Hepatocyte (in vitro differentiated cells): ENCODE data around the gene KIAA1217.

ENCODE experiments used
- EZH2 ChIP-seq: fragments of 200-600 bp; sonication (generic); IDR thresholded peaks from 2 replicates; pipeline ENCODE4 v1.6.1; 2016; ENCODE audit warnings: antibody characterized with exemption, mild to moderate bottlenecking, borderline replicate concordance
- EZH2phosphoT487 ChIP-seq: fragments of 200-600 bp; sonication (generic); IDR thresholded peaks from one replicate; pipeline ENCODE4 v1.6.1; 2018; ENCODE audit warnings: antibody characterized with exemption, mild to moderate bottlenecking, low read depth, moderate library complexity; ENCODE audit not compliant: unreplicated experiment, severe bottlenecking
- TF ChIP-seq, protein P1 (sequence below): fragments of 200-600 bp; sonication (generic); IDR thresholded peaks from 2 replicates; pipeline ENCODE4 v1.5.1; 2016; ENCODE audit warnings: antibody characterized with exemption, mild to moderate bottlenecking; ENCODE audit not compliant: poor library complexity

DNA sequence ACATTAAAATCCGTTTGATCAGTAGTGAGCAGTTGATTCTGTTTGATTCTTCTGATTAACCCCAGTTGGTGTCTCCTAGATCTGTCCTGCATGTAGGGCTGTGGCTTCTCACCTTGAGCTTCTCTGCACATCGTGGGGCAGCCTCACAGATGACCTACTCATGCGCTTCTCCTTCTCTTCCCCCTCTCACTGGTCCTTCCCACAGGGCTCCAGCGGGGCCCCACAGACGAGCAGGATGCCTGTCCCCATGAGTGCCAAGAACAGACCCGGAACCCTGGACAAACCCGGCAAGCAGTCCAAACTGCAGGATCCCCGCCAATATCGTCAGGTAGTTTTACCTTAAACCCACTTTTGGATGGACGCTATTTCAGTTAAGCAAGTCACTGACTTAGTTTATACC is 335.8 kb downstream of the KIAA1217 start:
- TF ChIP-seq, protein P1, sequence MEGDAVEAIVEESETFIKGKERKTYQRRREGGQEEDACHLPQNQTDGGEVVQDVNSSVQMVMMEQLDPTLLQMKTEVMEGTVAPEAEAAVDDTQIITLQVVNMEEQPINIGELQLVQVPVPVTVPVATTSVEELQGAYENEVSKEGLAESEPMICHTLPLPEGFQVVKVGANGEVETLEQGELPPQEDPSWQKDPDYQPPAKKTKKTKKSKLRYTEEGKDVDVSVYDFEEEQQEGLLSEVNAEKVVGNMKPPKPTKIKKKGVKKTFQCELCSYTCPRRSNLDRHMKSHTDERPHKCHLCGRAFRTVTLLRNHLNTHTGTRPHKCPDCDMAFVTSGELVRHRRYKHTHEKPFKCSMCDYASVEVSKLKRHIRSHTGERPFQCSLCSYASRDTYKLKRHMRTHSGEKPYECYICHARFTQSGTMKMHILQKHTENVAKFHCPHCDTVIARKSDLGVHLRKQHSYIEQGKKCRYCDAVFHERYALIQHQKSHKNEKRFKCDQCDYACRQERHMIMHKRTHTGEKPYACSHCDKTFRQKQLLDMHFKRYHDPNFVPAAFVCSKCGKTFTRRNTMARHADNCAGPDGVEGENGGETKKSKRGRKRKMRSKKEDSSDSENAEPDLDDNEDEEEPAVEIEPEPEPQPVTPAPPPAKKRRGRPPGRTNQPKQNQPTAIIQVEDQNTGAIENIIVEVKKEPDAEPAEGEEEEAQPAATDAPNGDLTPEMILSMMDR: no peak
- TF ChIP-seq EZH2 (no peak), EZH2phosphoT487 (no peak)
